ENCODE results near the gene CALCA. TPM values are rescaled to one million over a fixed set of nuclear protein-coding genes. Genes with fewer than 3 reads are reported as not detected.
"Not testable (repeated sequence)": the region's sequence is repeated elsewhere in the genome, so short reads cannot be mapped to it uniquely, and the experiment has no call there.

Gene CALCA
- total and polyA plus RNA-seq, 2 of the 8 experiments (the other 6 are each of a cell fraction or from before 2014, with no cell fraction given), result 0.50 to 0.73 TPM

DNA sequence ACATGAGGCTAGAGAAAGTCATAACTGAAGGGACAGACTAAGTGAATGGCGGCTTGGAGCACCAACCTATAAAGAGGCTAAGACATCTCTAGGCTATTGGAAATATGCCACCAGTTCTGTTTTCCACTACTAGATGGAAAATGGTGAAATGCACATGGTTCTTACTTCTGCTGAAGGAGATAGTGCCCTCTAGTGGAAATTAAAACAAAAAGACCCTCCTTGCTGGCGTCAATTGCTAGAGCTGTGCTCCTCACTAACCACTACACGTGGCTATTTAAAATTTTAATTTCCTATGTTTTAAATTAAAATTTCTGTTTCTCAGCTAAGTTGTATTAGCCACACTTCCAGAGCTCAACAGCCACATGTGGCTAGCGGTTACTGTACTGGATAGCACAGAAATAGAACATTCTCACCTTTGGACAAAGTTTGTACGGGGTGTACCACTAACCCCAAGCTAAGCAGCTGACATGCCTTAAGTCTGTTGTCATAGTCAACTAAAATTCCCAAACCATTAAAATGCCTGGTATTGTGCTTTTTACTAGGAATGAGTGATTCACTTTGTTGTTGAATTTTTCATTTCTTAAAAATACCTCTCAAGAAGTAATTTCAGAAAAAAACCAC is 34.1 kb upstream of the CALCA start (continued):
- TF ChIP-seq, protein P1, sequence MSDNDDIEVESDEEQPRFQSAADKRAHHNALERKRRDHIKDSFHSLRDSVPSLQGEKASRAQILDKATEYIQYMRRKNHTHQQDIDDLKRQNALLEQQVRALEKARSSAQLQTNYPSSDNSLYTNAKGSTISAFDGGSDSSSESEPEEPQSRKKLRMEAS (IDR thresholded peaks at IDR 0.05), result peak; percentile 80
- TF ChIP-seq SAP30 (IDR thresholded peaks at IDR 0.05; ENCODE audit: insufficient read depth, insufficient replicate concordance, low read length), result no peak

DNA sequence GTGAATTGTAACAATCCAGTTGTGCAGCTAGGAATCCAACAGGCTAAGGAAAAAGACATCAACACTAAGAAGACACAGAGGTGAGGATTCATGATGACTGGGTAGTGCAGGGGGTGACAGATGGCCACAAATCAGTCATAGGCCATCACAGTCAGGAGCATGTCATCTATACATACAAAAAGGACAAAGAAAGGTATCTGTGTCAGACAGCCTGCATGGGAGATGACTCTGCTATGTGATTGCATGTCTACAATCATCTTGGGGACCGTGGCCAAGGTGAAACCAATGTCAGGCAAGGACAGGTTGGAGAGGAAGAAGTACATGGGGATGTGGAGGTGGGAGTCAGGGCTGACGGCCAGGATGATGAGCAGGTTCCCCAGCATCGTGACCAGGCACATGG is 16.0 kb upstream of the CALCA start:
- H3K79me1 ChIP-seq (ENCODE audit: low read depth, low read length); H3K27ac ChIP-seq (ENCODE audit: low read depth, low read length); DNase-seq (ENCODE audit: low read depth in 1 of 2, low spot score in 2 of 2); POLR2A ChIA-PET (ENCODE audit: partially characterized antibody); H2BK5ac ChIP-seq (ENCODE audit: low read depth, low read length); H3K4me2 ChIP-seq (ENCODE audit: insufficient read depth in 1 of 2, low read depth in 2 of 2, low read length in 2 of 2); H3K18ac ChIP-seq (ENCODE audit: extremely low read depth, low read length); H3K4ac ChIP-seq (replicated peaks; ENCODE audit: insufficient read length, low read depth, low read length); H2AK5ac ChIP-seq (ENCODE audit: low read depth, low read length); CTCF ChIA-PET (ENCODE audit: partially characterized antibody); H3K23me2 ChIP-seq (ENCODE audit: low read depth, low read length); H4K20me1 ChIP-seq (replicated peaks in 1 of 2; ENCODE audit: control insufficient read depth in 1 of 2, insufficient read depth in 2 of 2, low read length in 2 of 2); H3K36me3 ChIP-seq (ENCODE audit: control insufficient read depth in 2 of 4, insufficient read depth in 4 of 4, low read length in 3 of 4); H3K9me3 ChIP-seq (ENCODE audit: insufficient read depth in 2 of 2, low read depth in 1 of 2, low read length in 1 of 2); FAIRE-seq; H3K14ac ChIP-seq (ENCODE audit: insufficient read length); H4K5ac ChIP-seq (ENCODE audit: insufficient read length, low read depth, low read length); H2BK15ac ChIP-seq (ENCODE audit: low read length); H2AFZ ChIP-seq (ENCODE audit: low read length); H3K79me2 ChIP-seq (ENCODE audit: control insufficient read depth in 1 of 2, insufficient read depth in 2 of 2, low read length in 2 of 2); H3K4me1 ChIP-seq (replicated peaks in 1 of 4; ENCODE audit: control insufficient read depth in 3 of 4, insufficient read depth in 4 of 4, low read length in 3 of 4); H2BK20ac ChIP-seq (ENCODE audit: low read length); H2BK120ac ChIP-seq (replicated peaks; ENCODE audit: low read depth, low read length); H3K23ac ChIP-seq (ENCODE audit: insufficient read length); H3K4me3 ChIP-seq (ENCODE audit: extremely low read depth in 1 of 4, insufficient read depth in 2 of 4, low read depth in 3 of 4, low read length in 4 of 4); H4K91ac ChIP-seq (replicated peaks; ENCODE audit: insufficient read length, low read length); H4K8ac ChIP-seq (ENCODE audit: extremely low read depth, insufficient read depth, low read length); H3K9ac ChIP-seq (replicated peaks in 1 of 4; ENCODE audit: extremely low read depth in 1 of 4, low read depth in 3 of 4, low read length in 3 of 4); H2BK12ac ChIP-seq (ENCODE audit: low read depth, low read length); H3K27me3 ChIP-seq (replicated peaks in 1 of 4; ENCODE audit: control insufficient read depth in 3 of 4, extremely low read depth in 1 of 4, insufficient read depth in 3 of 4, low read length in 3 of 4); H3K56ac ChIP-seq (replicated peaks; ENCODE audit: insufficient read length, low read depth, low read length): not testable (repeated sequence)
- WGBS, 2 experiments (ENCODE audit: extremely low coverage in 1 of 2, insufficient coverage in 1 of 2, insufficient read length in 1 of 2, insufficient replicate concordance in 2 of 2, low coverage in 1 of 2, low lambda C conversion rate in 2 of 2, missing lambda C conversion rate in 1 of 2), result 70% methylated on average over 3 of the region's 3 CpGs; no CpG with 5 or more reads in 1 of the 2 experiments
